Tibial artery (tissue), 4 donors: ENCODE results near the gene ATP11A.

Source experiments
- DNase-seq, 2 donors: peaks; one replicate each; pipeline ENCODE4 v3.0.0-alpha.2; 2019
- H3K27ac ChIP-seq, 2 donors: fragments of 200-600 bp; sonication (generic) in 1 of 2; 1 replicate in 1 of 2; 2 replicates in 1 of 2; pipeline ENCODE4 v1.5.1; 2018 to 2019; ENCODE audit warnings: mild to moderate bottlenecking in 1 of 2
- H3K27me3 ChIP-seq, 2 donors: fragments of 200-600 bp; sonication (generic) in 1 of 2; one replicate each; pipeline versions ENCODE4 v1.5.1 to v1.6.0; 2016 to 2019
- H3K36me3 ChIP-seq, 3 donors: fragments of 200-600 bp; sonication (generic) in 2 of 3; one replicate each; pipeline ENCODE4 v1.5.1; 2016 to 2019; ENCODE audit warnings: mild to moderate bottlenecking in 2 of 3
- H3K4me1 ChIP-seq, 4 donors: fragments of 200-600 bp; sonication (generic) in 2 of 4; 1 replicate in 3 of 4; 2 replicates in 1 of 4; pipeline ENCODE4 v1.5.1; 2016 to 2019
- H3K4me3 ChIP-seq, 2 donors: fragments of 200-600 bp; sonication (generic) in 1 of 2; 1 replicate in 1 of 2; 2 replicates in 1 of 2; pipeline ENCODE4 v1.5.1; 2018 to 2019; ENCODE audit warnings: mild to moderate bottlenecking in 2 of 2
- H3K9me3 ChIP-seq, 3 donors: fragments of 200-600 bp; sonication (generic) in 1 of 3; one replicate each; pipeline ENCODE4 v1.5.1; 2016 to 2019
- CTCF ChIP-seq, 2 experiments: fragments of 200-600 bp in 1 of 2; fragments of 450-650 bp in 1 of 2; IDR thresholded peaks; one replicate each; pipeline ENCODE4 v1.5.1; 2017 to 2019; ENCODE audit warnings: antibody characterized with exemption in 2 of 2, mild to moderate bottlenecking in 1 of 2, moderate library complexity in 1 of 2
- intact Hi-C: fragments of 100-400 bp; cut with DNase I; formaldehyde crosslinking; loops from one replicate; pipeline ENCODE4 v1.15.0; 2023; ENCODE audit warnings: low total_unique reads

The ATP11A gene

GRCh38 chr13:112931028-112931934 is 241.4 kb downstream of the ATP11A start:
- intact Hi-C loops, result no loop called here
- H3K27me3 ChIP-seq, result peaks cover 0 to 69% of the 10 kb centered on the region in 2 donors
- DNase-seq, result no peak
- H3K4me3 ChIP-seq, result no peak overlapping the region
- no peaks in the 10 kb centered on the region for H3K9me3 ChIP-seq
- no peak overlapping the region for H3K27ac ChIP-seq
- H3K4me1 ChIP-seq, result no peaks in the 10 kb centered on the region
- no peaks in the 10 kb centered on the region for H3K36me3 ChIP-seq
- TF ChIP-seq CTCF (IDR thresholded peaks at IDR 0.05), result no peak

GRCh38 chr13:112932971-112933370 is 243.1 kb downstream of the ATP11A start:
- Histone ChIP-seq H3K4me3 (no peak overlapping the region), H3K27ac (no peak overlapping the region), H3K9me3 (no peaks in the 10 kb centered on the region), H3K27me3 (peaks cover 0 to 71% of the 10 kb centered on the region in 2 donors), H3K36me3 (no peaks in the 10 kb centered on the region), H3K4me1 (no peaks in the 10 kb centered on the region)
- intact Hi-C loops, result no loop called here
- DNase-seq, result no peak
- no peak for TF ChIP-seq CTCF (IDR thresholded peaks at IDR 0.05)

- no peaks in the 10 kb centered on the region for H3K4me1 ChIP-seq
- H3K4me3 ChIP-seq, result no peak overlapping the region
- H3K9me3 ChIP-seq, result no peaks in the 10 kb centered on the region
- intact Hi-C loops, result no loop called here
- H3K27ac ChIP-seq, result no peak overlapping the region
- no peak for DNase-seq
- H3K27me3 ChIP-seq, result peaks cover 0 to 67% of the 10 kb centered on the region in 2 donors
- TF ChIP-seq CTCF (IDR thresholded peaks at IDR 0.05), result no peak
- no peaks in the 10 kb centered on the region for H3K36me3 ChIP-seq
These were observed 243.8 kb downstream of the ATP11A start for GRCh38 chr13:112933649-112934048.

GRCh38 chr13:112934078-112934477 is 244.2 kb downstream of the ATP11A start:
- H3K36me3 ChIP-seq, result no peaks in the 10 kb centered on the region
- no peaks in the 10 kb centered on the region for H3K9me3 ChIP-seq
- no peaks in the 10 kb centered on the region for H3K4me1 ChIP-seq
- TF ChIP-seq CTCF (IDR thresholded peaks at IDR 0.05), result no peak
- no peak overlapping the region for H3K27ac ChIP-seq
- intact Hi-C loops, result no loop called here
- H3K27me3 ChIP-seq, result peaks cover 0 to 63% of the 10 kb centered on the region in 2 donors
- DNase-seq, result no peak
- H3K4me3 ChIP-seq, result no peak overlapping the region
